GM18861 (cell line): ENCODE results near the gene TMEM44.

Experiments
- ATAC-seq: cut with Tn5 transposase; IDR thresholded peaks from one replicate; pipeline ENCODE4 v1.9.1; 2021; ENCODE audit not compliant: unreplicated experiment

Gene TMEM44

DNA sequence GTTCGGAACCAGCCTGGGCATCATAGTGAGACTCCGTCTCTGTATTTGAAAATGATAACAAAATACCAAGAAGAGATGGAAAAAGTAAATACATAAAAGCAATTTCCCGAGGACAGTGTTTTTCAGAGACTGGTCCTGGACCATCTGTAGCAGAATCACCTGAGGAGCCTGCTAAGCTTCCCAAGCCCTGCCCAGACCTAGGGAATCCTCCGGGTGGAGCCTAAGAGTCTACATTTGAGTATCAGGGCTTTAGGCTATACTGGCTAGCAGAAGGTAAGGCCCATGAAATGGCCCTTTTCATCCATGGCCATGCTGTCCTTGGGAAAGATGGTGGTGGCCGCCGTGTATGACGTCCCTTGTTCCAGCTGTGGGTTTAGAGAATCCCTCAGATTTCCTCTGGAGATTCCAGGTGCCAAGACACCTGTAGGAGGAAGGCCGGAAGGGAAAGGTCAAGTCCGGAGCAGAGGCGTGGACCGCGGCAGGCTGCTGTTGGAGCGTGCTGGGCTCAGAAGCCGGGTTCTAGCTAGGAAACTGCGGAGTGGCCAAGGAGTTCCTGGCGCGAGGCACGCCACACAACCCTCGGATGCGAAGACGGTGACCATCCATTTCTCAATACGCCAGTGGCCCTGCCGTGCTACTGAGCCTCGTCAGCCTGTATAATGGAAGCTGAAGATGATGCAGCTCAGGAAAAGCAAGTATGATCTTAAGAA, 50.9 kb downstream of the TMEM44 start:
- ATAC-seq, result no peak

DNA sequence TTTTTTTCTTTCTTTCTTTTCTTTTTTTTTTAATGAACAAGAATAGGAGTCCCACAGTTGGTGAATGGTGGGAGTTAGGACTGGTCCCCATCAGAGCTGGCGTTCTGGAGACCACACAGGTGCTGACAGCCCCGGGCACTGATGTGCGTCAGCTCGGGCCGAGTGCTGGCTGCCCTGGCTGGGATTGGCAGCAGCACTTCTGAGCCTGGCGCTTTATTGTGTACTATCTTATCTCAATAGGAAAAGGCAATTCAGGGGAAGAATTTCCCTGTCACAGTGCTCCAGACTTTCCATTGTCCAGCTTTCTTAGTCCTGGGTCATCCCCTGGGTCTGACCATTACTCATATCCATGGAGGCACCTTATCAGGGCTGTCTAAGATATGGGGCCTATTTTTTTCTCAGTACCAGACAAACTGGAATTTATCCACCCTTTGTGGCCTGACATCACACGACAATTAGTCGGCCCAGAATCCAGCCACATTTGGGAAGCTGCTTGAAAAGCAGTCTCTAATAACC, 54.1 kb downstream of the TMEM44 start:
- no peak for ATAC-seq

DNA sequence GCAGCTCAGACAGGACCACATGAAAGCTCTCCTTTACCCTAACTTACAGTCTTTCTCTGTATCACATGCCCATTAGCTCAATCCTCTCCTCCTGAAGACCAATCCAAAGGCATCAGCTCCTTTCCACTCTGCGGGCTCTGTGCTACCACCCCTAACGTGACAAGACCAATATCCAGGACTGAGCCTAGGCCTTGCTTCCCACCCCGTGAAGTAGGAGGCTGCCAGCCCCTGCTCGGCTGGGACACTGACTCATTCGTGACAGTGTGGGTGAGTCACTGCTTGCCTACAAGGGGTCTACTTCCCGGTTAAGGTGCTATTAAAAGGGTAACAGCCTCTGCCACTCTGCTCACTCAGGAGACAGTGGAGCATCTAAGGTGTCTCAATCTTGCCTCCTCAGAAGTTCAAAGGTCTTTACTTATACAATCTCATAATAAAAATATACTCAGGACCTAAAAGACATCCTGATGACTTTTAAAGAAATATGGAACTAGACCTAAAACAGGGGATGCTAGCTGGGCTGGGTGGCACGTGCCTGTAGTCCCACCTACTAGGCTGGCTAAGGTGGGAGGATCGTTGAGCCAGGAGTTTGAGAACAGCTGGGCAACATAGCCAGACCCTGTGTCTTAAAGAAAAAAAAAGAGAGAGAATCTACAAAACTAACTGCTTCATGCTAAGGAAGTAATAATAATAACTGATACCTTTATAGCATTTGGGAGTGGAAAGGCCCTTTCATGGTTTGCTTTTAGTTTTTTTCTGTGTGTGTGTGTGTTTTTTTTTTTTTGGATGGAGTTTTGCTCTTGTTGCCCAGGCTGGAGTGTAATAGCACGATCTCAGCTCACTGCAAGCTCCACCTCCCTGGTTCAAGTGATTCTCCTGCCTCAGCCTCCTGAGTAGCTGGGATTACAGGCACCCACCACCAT, 55.0 kb downstream of the TMEM44 start:
- no peak for ATAC-seq

DNA sequence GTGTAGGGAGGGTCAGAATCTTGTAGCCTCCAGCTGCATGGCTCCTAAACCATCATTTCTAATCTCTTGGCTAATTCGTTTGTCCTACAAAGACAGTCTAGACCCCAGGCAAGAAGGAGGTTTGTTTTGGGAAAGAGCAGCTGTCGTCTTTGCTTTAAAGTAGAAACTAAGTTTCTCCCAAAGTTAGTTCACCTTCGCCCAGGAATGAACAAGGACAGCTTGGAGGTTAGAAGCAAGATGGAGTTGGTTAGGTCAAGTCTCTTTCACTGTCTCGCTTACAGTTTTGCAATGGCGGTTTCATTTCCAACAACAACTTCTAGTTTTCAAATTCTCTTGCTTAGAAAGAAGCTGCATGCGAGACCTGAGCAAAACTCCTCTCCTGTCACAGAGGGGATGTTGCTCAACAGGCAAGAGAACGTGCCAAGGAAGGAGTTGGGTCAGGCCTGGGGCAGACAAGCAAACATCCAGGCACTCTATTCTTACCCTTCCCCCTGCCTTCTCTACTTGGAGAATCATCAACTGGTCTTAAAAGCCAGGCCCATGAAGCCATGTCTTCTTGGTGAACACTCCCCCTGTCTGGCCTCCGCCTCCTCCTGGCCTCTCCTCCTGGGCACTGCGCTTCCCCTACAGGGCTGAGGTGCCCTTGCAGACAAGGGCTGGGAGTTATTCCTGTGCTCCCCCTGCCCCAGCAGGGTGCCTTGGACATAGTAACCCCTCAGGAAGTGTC, 57.6 kb downstream of the TMEM44 start:
- no peak for ATAC-seq

DNA sequence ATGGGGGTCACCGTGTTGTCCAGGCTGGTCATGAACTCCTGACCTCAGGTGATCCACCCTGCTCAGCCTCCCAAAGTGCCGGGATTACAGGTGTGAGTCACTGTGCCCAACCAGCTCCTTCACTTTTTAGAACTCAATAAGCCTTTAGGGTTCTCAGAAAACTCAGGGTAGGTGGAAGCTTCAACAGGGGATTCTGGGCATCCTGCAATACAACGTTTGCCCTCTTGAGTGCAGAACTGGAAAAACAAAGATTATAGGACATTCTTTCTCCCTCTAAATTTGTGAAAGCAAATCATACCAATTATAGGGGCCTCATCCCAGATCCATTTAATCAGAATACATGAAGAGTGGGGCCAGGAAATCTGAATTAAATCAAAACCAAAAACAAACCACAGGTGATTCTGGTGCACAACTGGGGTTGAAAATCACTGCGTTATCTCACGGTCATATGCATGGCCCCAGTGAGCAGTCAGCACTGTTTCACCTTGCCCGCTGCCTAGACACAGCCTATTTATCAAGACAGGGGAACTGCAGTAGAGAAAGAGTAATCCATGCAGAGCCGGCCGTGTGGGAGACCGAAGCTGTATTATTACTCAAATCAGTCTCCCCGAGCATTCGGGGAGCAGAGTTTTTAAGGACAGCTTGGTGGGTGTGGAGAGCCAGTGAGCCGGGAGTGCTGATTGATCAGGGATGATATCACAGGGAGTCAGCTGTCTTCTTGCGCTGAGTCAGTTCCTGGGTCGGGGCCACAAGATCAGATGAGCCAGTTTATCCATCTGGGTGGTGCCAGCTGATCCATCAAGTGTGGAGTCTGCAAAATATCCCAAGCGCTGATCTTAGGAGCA, 58.4 kb downstream of the TMEM44 start:
- ATAC-seq, result no peak

DNA sequence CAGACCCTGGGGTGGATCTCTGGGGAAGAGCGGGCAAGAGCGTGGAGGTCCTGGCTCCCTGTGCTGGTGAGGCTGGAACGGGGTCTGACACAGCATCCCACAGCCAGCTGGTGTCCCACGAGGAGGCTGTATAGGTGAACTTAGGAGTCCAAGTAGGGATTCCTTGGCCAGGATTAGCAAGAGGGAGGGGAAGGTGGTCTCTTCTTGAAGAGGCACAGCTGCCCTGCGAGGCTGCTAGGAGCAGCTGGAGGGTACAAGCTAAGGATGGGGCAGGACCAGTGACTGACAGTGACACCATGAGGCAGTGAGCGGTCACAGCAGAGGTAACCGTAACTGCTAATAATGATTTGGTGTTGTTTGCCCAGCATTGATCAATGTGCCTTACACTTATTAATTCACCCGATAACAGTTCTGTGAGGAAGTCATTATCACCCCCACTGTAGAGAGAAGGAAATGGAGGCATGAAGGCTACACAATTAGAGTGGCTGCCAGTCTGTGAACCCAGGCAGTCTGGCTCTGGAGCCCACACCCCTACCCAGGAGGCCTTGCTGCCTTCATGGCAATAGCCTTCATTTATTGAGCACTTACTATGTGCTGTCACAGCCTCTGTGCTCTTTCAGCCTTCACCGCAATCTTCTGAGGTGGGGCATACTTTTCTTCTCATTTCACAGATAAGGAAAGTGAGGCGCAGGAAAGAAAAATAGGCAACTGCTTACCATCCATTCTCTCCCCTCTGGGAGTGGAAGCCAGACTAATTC, 59.4 kb downstream of the TMEM44 start:
- no peak for ATAC-seq

DNA sequence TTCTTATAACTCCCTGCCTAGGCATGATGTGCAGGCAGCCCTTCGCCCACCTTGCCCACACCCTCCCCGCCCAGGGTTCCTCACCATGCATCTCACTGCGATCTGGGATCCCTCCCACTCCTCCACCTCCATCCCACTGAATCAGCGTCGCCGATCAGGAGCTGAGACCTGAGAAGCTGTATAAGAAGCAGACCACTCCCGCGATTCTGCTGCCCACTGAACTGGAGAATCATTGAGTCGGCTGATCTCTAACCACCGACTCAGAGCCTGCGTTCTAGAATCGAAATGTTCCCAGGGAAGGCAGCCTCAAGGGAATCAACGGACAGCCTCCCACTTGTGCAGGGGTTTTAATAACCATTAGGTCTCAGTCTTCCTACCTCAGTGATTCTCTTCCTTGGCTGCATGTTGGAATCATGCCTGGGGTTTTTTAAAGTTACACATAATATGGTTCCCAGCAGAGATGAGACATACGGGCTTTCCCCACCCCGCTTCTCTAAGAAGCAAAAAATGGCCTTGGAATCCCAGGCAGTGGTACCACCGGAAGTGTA, 60.2 kb downstream of the TMEM44 start:
- ATAC-seq, result no peak

DNA sequence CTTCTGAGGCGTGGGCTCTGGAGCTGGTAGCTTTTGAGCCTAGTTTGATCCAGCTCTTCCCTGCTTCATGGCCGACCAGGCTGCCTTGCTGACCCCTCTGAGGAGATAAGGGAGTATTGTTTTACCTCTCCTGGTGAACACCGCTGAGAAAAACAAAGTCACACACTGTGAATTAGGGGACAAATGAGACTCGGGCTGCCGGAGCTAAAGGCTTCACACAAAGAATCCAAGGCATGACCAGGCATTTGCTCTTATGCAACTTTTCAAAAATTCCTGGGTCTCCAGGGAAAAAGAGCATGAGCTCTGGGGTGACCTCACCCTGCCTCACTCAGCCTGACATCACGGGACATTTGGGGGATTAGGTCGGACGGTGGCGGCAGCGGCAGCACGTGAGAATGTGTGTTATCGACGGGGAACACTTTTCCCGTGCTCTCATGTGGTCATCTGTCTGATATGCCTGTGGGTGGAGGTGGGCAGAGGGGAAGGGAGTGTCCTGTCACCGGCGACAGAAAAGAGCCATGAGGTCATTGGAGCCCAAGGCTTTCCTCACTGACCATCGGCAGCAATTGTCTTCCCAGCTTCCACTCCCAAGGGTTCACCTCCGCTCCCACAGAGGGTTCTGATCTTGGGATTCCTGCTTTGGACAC, 61.0 kb downstream of the TMEM44 start:
- ATAC-seq, result no peak

DNA sequence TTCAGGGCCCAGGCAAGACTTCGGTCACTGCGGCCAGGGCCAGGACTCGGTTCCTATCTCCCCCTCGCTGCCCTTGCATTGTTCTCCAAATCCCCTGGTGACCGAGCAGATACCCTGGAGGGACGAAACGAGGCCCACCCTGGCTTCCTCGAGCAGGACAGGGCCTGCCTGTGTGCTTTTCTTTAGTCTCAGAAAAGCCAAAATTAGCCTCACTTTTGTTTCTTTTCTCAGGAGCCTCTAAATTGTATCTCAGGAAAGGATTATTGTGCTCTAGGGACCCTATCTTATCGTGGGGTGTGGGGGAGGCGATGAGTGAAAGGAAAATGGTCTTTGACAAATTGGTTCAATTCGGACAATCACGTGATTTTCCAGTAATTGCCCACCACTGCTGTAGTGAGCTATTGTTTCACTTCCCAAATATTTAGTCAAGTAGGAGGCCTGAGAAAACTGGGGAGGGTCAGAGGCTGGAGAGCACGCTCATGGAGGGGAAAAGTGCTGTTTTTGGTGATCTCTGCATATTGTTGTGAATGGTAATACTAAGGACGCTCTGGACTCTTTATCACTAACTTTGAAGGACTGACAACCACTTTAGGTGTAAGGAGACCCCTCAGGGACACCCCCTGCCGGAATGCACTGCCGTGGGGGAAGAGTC, 61.6 kb downstream of the TMEM44 start:
- no peak for ATAC-seq

DNA sequence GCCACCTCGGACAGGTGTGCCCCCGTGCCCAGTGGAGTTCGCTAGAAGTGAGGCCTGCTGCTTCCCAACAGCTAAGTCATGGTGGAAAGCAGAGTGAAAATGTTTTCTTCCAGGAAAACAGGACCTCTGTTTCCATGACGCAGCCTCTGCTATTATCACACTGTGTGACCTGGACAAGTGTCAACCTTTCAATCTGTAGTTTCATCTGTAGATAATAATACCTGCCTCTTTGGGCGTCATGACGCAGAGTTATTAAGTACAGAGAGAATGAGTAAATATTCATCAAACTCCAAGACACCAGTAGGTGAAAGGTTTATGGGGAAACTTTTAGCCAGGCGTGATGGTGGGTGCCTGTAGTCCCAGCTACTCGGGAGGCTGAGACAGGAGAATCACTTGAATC, 62.3 kb downstream of the TMEM44 start:
- ATAC-seq, result no peak

DNA sequence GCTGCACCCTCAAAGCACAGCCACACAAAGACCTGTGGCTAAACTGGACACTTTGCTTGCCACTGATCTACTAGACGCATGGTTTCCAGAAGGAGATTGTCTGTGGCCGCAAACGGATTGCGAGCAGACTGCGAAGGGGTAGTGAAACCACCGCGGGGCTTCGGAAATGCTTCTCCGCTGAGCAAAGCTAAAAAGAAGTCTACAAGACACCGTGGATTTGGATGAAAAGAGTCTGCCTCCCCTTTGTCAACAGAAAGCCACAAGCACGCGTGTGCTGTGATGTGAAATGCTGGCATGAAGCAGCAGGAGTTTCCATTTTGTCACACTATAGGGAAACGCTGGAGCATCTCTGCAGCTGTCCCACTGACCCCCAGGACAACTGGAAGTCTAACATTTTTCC, 63.0 kb downstream of the TMEM44 start:
- no peak for ATAC-seq

DNA sequence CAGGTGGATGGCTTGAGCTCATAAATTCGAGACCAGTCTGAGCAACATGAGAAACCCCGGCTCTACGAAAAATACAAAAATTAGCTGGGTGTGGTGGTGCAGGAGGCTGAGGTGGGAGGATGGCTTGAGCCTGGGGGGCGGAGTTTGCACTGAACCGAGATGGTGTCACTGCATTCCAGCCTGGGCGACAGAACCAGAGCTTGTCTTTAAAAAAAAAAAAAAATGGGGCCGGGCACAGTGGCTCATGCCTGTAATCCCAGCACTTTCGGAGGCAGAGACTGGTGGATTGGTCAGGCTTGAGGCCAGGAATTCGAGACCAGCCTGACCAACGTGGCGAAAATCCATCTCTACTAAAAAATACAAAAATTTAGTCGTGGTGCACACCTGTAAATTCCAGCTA, 64.0 kb downstream of the TMEM44 start:
- no peak for ATAC-seq

DNA sequence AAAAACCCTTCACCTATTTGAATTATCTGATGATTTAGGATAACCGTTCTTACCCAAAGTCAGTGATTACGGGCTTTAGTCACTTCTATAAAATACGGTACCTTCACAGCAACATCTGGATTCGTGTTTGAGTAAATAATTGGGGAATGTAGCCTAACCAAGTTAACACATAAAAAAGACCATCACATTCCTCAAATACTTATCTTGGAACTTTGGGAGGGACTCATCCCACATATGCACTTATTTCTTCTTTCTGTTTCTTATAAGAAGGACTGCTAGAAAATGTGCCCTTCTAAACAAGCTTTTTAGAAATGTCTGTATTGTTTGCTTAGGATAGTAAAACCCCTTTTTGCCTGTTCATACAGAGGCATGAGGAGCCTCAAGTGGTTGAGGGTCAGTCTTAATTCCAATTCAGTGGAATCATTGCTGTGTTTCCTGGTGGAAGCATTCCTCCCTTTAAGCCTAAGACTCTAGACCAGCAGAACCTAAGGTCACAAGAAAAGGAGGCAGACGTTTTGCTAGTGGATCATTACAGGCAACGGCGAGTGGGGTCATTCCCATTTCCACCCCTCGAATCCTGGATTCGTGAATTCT, 67.5 kb downstream of the TMEM44 start:
- no peak for ATAC-seq

DNA sequence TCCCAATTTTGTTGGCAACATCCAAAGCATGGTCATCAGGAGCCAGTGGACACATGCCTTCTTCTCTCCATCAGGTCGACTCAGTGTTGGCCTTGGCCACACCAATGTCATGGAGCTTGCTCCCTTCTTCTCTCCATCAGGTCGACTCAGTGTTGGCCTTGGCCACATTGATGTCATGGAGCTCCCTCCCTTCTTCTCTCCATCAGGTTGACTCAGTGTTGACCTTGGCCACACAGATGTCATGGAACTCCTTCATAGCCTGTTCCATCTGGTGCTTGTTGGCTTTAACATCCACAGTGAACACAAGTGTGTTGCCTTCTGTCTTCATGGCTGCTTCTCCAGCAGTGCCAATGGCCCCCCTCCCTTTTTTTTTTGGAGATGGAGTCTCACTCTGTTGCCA, 70.2 kb downstream of the TMEM44 start:
- ATAC-seq, result no peak

DNA sequence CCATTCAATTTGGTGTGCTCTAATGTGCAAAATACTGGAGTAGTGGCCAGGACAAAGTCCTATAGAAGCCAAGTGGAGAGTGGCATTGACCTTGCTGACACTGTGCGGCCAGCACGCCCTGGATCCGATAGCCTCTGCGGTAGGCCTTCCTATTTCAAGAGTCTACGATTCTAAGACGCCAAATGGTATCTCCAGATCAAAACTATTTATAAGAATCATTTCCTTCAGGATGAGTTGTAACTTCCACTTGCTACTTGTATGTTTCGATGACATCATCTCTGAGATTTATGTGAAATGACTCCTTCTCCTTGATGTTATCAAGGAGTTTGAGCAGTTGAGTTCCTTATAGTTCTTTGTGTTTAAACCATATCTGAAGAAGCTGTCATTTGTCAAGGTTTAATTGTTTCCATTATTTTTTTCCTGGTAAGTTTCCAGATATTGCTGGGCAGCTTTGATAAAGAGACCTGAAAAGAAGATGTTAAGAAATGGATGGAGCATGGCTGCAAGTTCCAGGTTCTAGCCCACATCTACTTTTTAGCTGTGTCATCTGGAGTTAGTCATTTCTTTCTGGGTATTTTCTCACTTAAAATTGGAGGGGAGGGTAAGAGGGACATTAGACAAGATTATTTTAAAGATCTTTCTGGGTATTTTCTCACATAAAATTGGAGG, 71.8 kb downstream of the TMEM44 start:
- no peak for ATAC-seq

DNA sequence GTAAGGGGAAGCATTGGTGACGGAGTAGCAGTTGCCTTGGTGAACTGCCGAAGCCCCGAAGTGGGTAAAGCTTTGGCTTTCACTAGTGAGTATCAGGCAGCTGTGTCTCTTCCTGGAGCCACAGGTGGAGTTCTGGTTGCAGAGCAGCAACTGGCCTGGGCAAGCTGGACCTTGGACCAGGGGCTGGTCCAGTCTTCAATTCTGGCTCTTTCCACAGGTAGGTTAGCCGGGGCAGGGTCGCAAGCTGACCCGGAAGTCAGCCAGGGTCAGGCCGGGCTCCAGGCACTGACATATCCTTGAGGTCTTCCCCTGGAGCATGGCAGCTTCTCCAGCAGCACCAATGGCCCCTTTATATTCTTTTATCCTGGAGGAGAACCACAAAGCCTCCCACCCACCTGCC, 73.2 kb downstream of the TMEM44 start:
- ATAC-seq, result no peak

DNA sequence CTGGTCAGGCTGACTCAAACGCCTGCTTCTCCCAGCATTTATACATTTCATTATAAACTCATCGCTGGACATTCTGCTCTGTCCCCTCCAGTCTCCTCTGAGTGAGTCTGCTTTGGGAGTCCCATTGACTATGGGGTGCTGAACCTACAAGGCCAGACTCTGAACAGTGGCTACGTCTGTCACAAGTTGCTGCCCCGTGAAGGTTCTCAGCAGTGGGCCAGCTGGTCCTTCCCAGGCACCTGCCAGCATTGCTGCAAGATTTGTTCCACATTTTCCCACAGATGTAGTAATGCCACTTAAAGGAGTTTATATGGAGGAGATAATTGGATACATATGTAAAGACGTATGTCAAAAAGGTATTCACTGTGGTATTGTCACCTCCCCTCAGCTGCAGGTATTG, 73.7 kb downstream of the TMEM44 start:
- no peak for ATAC-seq
